Measurements from ENCODE around the gene SCN1B.

- TF ChIP-seq CTCF (IDR thresholded peaks at IDR 0.05; ENCODE audit: poor library complexity, severe bottlenecking), result no peak
- TF ChIP-seq RAD21 (conservative IDR thresholded peaks at IDR 0.05), result no peak
Measured at GRCh38 chr19:35039881-35040825, 9.9 kb downstream of the SCN1B start.

All from neural cell (in vitro differentiated cells).